Tibial artery (tissue), 4 donors: Measurements from ENCODE around the gene PIK3AP1.
A peak's percentile ranks its signal among the peaks of the same experiment; 100 is the strongest.

Experiments used
- DNase-seq, 2 donors: peaks; one replicate each; pipeline ENCODE4 v3.0.0-alpha.2; 2019
- H3K27ac ChIP-seq, 2 donors: fragments of 200-600 bp; sonication (generic) in 1 of 2; 1 replicate in 1 of 2; 2 replicates in 1 of 2; pipeline ENCODE4 v1.5.1; 2018 to 2019; ENCODE audit warnings: mild to moderate bottlenecking in 1 of 2
- H3K27me3 ChIP-seq, 2 donors: fragments of 200-600 bp; sonication (generic) in 1 of 2; one replicate each; pipeline versions ENCODE4 v1.5.1 to v1.6.0; 2016 to 2019
- H3K36me3 ChIP-seq, 3 donors: fragments of 200-600 bp; sonication (generic) in 2 of 3; one replicate each; pipeline ENCODE4 v1.5.1; 2016 to 2019; ENCODE audit warnings: mild to moderate bottlenecking in 2 of 3
- H3K4me1 ChIP-seq, 4 donors: fragments of 200-600 bp; sonication (generic) in 2 of 4; 1 replicate in 3 of 4; 2 replicates in 1 of 4; pipeline ENCODE4 v1.5.1; 2016 to 2019
- H3K4me3 ChIP-seq, 2 donors: fragments of 200-600 bp; sonication (generic) in 1 of 2; 1 replicate in 1 of 2; 2 replicates in 1 of 2; pipeline ENCODE4 v1.5.1; 2018 to 2019; ENCODE audit warnings: mild to moderate bottlenecking in 2 of 2
- H3K9me3 ChIP-seq, 3 donors: fragments of 200-600 bp; sonication (generic) in 1 of 3; one replicate each; pipeline ENCODE4 v1.5.1; 2016 to 2019
- CTCF ChIP-seq, 2 experiments: fragments of 200-600 bp in 1 of 2; fragments of 450-650 bp in 1 of 2; IDR thresholded peaks; one replicate each; pipeline ENCODE4 v1.5.1; 2017 to 2019; ENCODE audit warnings: antibody characterized with exemption in 2 of 2, mild to moderate bottlenecking in 1 of 2, moderate library complexity in 1 of 2
- intact Hi-C: fragments of 100-400 bp; cut with DNase I; formaldehyde crosslinking; loops from one replicate; pipeline ENCODE4 v1.15.0; 2023; ENCODE audit warnings: low total_unique reads

PIK3AP1 gene

GRCh38 chr10:96626795-96627194, 93.5 kb downstream of the PIK3AP1 start:
- Histone ChIP-seq H3K4me1 (no peaks in the 10 kb centered on the region), H3K9me3 (no peaks in the 10 kb centered on the region), H3K27me3 (no peaks in the 10 kb centered on the region), H3K36me3 (no peaks in the 10 kb centered on the region), H3K27ac (no peak overlapping the region), H3K4me3 (no peak overlapping the region)
- intact Hi-C loops, result no loop called here
- TF ChIP-seq CTCF (IDR thresholded peaks at IDR 0.05), result no peak
- no peak for DNase-seq

DNA sequence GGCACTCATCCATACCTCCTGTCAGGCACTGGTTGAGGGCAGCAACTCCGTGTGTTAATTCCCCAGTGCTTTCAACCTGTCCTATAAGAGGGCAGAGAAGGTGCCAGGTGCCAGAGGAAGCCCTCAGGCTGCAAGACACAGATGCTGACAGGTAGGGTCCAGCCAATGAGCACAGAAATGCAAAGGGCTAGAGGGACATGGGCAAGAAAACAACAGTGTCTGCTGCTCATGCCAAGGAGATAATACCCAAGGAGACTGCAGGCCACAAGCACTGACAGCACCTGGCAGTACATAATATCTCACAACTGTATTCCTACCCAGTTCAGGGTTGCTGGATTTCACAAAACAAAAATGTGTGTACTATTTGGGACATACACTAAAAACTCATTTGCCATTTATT, 95.1 kb downstream of the PIK3AP1 start:
- TF ChIP-seq CTCF (IDR thresholded peaks at IDR 0.05), result no peak
- H3K36me3 ChIP-seq, result no peaks in the 10 kb centered on the region
- intact Hi-C loops, result no loop called here

GRCh38 chr10:96622013-96622787, 98.1 kb downstream of the PIK3AP1 start:
- intact Hi-C loops, result no loop called here
- no peaks in the 10 kb centered on the region for H3K9me3 ChIP-seq
- H3K4me1 ChIP-seq, result peaks cover 0 to 19% (median 10%) of the 10 kb centered on the region in 4 donors
- no peak overlapping the region for H3K27ac ChIP-seq
- TF ChIP-seq CTCF (IDR thresholded peaks at IDR 0.05), result no peak
- H3K36me3 ChIP-seq, result no peaks in the 10 kb centered on the region
- no peak overlapping the region for H3K4me3 ChIP-seq
- DNase-seq, result no peak
- no peaks in the 10 kb centered on the region for H3K27me3 ChIP-seq

More for the DNA sequence above, 95.1 kb downstream of the PIK3AP1 start:
- no peak overlapping the region for H3K27ac ChIP-seq
- H3K4me1 ChIP-seq, result peaks cover 0 to under 1% (median 0%) of the 10 kb centered on the region in 4 donors
- H3K9me3 ChIP-seq, result no peaks in the 10 kb centered on the region
- H3K27me3 ChIP-seq, result no peaks in the 10 kb centered on the region
- DNase-seq, result no peak
- no peak overlapping the region for H3K4me3 ChIP-seq

- Histone ChIP-seq H3K27me3 (no peaks in the 10 kb centered on the region), H3K4me3 (no peak overlapping the region), H3K36me3 (no peaks in the 10 kb centered on the region), H3K27ac (no peak overlapping the region), H3K9me3 (no peaks in the 10 kb centered on the region), H3K4me1 (peaks cover 0 to 19% (median 10%) of the 10 kb centered on the region in 4 donors)
- no peak for DNase-seq
- TF ChIP-seq CTCF (IDR thresholded peaks at IDR 0.05), result no peak
- intact Hi-C loops, result no loop called here
These were observed 100.2 kb downstream of the PIK3AP1 start for GRCh38 chr10:96619796-96620773.

GRCh38 chr10:96619120-96619519, 101.2 kb downstream of the PIK3AP1 start:
- peak overlapping the region in 1 of 2 donors; percentile 14 for H3K27ac ChIP-seq
- no peaks in the 10 kb centered on the region for H3K27me3 ChIP-seq
- H3K4me3 ChIP-seq, result no peak overlapping the region
- intact Hi-C loops, result no loop called here
- H3K36me3 ChIP-seq, result no peaks in the 10 kb centered on the region
- TF ChIP-seq CTCF (IDR thresholded peaks at IDR 0.05), result no peak
- DNase-seq, result no peak
- no peaks in the 10 kb centered on the region for H3K9me3 ChIP-seq
- H3K4me1 ChIP-seq, result peaks cover 0 to 19% (median 10%) of the 10 kb centered on the region in 4 donors
